Hematopoietic multipotent progenitor cell treated with erythropoietin and hydrocortisone succinate and interleukin-3 and kit ligand, for 4 days (in vitro differentiated cells): ENCODE results near the gene PADI3.

Experiments
- DNase-seq: peaks from one replicate; pipeline ENCODE4 v3.0.0-alpha.2; 2015

The PADI3 gene, protein sequence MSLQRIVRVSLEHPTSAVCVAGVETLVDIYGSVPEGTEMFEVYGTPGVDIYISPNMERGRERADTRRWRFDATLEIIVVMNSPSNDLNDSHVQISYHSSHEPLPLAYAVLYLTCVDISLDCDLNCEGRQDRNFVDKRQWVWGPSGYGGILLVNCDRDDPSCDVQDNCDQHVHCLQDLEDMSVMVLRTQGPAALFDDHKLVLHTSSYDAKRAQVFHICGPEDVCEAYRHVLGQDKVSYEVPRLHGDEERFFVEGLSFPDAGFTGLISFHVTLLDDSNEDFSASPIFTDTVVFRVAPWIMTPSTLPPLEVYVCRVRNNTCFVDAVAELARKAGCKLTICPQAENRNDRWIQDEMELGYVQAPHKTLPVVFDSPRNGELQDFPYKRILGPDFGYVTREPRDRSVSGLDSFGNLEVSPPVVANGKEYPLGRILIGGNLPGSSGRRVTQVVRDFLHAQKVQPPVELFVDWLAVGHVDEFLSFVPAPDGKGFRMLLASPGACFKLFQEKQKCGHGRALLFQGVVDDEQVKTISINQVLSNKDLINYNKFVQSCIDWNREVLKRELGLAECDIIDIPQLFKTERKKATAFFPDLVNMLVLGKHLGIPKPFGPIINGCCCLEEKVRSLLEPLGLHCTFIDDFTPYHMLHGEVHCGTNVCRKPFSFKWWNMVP

DNA sequence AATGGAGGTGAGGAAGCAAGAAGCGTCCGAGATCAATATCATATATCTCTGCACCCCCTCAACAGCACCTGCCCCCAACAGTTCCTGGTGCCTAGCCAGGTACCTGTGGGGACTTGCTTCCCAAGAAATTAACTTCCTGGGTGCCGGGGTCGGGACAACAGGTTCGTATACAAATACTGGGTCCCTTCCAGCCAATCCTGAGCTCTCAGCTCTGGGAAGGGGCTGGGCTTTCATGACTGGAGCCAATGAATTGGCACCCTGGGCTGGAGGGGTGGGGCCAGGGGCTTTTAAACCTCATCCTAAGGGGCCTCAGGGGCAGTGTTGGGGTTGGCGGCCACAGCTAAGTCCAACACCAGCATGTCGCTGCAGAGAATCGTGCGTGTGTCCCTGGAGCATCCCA lies at the start of gene PADI3:
Gene PADI3, plus strand, starts transcription at position 318 of the 400 bp plus-strand sequence. Its CDS starts 40 bp downstream, at position 358.
- DNase-seq, result no peak

DNA sequence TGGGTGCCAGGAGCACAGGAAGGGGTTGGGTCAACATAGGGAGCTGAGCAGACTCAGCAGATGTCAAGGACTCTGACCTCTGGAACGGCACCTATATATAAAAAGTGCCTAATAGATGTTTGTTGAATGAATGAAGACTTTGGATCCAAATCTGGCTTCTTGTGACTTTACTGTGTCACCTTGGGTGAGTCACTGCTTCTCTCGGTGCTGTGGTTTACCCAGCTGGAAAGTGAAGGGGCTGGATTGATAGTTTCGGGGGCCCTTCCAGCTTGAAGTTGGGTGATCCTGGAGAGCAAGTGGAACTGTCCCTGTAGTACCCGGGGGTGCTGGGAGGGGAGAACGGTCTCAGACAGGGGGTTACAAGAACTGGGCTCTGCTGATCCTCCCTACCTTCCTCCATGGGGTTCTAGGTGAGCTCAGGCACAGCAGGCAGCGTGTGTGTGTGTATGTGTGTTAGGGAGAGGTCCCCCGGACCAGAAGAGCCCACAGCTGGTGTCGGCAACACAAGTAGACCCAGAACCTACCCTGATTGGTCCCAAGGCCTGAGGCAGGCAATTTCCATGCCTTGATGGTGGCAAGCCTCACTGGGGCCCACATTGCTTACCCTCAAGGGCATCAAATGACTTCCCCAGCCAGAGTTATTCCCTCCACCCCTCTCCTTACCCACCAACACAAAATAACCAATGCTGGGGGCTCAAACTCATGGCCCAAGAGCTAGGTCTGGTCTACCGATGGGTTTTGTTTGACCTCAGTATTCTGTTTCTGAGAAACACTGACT lies 49.4 kb upstream of the PADI3 start:
- no peak for DNase-seq

DNA sequence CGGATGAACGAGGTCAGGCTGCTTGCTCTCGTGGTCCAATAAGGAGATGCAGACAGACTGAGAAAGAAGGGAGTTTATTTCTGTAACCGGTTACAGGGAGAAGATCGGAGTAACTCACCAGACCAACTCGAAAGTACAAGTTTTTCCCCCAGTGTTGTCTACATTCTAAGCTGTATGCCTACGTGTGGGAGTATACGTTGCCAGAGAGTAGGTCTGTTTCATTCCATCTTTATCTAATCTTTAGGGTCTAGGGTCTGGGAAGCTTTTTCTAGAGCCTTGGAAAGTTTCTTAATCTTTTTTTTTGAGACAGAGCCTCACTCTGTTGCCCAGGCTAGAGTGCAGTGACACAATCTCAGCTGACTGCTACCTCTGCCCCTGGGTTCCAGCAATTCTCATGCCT lies 48.7 kb upstream of the PADI3 start:
- no peak for DNase-seq

DNA sequence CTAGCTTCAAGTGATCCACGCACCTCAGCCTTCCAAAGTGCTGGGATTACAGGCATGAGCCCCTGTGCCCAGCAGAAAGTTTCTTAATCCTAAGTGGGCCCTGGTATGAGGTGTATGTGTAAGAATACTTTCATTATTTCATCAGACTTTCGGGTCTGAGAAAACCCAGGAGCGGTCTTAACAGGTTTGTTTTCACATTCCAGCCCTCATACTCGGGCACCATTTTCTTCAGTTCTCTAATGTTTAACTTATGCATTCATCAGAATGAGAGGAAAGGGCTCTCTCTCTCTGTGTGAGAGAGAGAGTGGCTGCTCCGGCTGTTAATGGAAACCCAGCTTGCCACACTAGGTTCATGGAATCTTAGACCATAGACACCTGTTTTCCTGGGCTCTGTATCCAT lies 48.1 kb upstream of the PADI3 start:
- no peak for DNase-seq

DNA sequence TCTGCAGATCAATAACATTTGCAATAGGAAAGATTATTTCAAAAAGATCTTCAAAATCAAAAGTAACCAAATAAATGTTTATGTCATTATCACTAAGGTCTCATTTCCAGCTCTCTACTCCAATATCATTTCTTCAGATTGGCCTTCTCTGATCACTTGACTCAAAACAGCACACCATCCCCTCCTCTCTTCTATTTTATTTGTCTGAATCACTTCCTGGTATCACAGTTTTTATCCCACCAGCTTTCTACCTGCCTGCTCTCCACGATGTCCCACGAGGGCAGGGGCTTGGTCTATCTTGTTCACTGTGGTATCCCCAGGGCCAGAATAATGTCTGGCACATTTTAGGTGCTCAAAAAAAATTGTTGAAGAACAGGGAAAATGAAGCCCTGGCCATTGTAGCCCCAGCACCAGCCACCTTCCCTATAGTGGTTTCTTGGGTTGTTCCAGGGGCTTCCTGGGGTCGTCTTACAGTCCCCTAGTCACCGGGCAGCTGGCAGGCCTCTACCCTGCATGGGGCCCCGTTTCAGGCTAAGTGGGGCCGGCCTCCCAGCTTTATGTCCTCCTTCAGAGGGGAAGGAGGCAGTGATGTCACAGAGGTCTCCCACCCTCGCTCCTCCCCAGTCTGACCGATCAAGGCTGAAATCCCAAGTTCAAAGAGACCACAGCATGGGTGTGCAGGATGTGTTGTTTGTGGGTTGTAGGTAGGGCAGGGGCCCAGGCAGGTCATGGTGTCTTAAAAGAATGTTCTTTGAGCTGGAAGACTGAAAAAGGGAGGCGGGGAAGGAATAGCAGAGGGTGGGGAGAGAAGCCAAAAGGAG lies 47.5 kb upstream of the PADI3 start:
- no peak for DNase-seq

DNA sequence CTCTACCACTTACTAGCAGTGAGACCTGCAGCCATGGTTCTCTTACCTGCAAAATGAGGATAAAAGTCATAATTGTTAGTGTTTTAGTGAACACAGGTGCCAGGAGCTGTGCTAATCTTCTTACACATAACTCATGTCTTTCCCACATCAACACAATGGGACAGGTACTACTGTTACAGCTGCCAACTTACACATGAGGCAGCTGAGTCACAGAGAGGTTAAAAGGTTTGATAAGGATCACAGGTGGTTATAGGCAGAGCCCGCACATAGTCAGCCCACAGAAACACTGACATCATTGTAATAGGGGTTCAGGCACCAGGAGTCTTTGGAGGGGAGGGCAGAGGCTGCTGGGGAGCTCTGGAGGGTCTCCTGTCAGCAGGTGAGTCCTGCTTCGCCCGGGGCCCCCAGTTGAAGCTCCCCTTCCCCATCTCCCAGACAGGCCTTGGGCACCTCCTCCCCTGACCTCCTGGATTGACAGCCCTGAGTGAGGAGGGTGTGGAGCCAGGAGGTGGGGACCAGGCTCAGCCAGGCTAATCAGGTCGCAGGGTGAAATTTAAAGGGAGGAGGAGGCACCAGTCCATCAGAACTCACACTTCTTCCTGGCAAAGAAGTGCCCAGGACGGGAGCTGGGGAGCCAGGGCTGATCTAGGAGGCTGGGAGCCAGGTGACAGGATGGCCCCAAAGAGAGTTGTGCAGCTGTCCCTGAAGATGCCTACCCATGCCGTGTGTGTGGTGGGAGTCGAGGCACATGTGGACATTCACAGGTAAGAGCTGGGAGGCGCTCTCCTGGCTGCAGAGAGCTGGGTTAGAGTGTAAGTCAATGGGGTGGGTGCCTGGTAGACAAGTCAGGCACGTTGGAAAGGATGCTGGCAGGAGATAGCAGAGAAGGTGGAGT lies 44.1 kb upstream of the PADI3 start, which contains the start of gene PADI1:
Gene PADI1, plus strand, starts transcription at position 583 of the 895 bp plus-strand sequence. Its CDS starts 90 bp downstream, at position 673.
- DNase-seq, result no peak

DNA sequence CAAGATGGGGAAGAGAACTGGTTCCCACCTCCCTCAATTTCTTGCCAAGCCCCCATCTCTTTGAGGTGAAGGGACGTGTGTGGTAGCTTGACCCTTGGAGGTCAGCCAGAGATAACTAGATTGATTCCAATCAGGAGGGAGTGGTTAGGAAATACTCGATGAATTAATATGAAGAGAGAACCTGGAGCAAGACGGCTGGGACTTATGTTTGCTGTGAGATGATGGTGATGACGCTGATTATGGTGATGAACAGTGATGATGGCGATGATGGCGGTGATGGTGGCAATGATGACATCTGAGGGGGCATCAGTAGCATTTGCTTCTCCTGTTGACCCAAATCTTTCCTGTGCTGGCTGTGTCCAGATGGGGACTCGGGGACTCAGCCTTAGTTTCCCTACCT lies 43.2 kb upstream of the PADI3 start:
- no peak for DNase-seq

DNA sequence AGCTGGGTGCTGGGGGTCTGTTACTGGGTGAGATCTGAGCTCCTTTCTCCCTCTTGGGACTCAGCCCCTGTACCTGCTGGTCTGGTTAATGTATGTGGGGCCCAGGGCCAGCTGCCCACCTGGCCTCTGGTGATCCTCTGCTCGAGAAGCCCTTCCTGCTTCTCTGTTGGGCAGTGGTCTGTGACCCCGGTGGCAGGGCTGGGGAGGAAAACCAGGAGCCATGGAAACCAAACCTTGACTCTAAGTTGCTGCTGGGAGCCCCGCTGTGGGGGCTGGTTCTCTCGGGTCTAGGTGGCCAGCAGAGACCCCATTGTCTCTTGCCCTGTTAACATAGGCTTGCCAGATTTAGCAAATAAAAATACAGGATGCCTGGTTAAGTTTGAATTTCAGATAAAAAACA lies 42.7 kb upstream of the PADI3 start:
- DNase-seq, result no peak

DNA sequence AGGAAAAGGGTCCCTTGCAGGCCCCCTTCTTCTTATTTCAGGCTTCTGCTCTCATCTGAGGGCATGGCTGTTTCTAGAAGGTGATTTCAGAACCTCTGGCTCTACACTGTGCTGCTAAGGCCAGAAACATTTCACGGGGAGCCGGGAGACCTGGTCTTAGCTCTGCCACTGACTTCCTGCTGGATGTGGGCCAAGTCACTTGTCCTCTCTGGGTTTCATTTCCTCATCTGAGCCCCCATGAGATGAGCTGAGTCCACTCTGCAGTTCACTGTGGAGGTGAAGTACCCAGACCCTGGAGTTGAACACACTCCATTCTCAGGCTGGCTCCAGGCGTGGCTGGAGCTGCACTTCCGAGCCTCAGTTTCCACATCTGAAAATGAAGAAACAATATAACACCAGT lies 41.9 kb upstream of the PADI3 start:
- DNase-seq, result peak; percentile 74

DNA sequence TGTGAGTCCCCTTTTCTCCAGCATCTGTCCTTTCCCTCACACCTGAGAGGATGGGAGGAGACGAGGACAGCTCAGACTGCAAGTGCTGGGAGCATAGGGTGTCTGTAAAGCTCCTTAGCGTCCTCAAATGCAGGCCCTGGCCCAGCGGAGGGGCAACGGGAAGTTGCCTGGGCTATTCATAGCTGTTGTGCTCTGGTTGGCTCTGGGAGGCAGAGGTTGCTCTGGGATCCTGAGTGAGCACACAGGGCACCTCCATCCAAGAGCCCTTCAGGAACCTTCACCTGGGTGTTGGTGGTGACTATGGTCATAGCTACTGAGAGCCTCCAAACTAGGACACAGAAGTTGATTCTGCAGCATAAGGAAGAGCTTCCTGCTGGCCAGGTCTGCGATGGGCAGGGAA lies 41.4 kb upstream of the PADI3 start:
- DNase-seq, result no peak

DNA sequence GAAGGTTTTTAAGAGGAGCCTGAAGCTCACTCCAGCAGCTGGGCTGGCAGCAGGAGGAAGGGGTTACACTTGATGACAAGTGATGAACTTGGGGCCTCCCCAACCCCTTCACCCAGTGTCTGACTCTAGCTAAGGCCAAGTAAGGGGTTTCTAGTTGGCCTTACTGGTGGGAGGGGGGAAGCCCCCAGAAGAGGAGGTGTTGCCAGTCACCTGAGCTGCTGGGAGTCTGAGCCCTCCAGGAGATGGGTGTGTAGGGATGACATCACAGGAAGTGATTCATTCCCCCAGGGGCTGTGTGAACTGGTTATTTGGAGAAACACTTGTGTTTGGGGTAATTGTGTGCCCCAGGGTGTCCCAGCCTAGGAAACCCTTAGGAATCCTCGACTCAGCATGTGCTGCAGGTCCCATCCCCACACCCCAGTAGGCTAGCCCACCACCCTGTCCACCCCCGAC lies 40.9 kb upstream of the PADI3 start:
- peak; percentile 39 for DNase-seq

DNA sequence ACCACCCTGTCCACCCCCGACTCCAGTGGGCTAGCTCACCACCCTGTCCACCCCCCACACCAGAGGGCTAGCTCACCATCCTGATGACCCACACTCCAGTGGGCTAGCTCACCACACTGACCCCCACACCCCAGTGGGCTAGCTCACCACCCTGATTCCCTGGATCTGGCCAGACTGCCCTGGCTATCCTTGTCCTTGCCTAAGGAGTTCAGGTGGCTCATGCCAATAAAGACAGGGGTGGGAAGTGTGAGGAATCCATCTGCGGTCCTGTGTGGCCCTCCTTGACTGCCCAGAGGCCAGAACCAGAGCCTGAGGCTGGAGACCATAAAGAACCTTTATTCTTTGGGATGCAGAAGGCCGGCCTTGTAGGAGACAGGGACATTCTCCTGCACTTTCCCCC lies 40.4 kb upstream of the PADI3 start:
- no peak for DNase-seq

DNA sequence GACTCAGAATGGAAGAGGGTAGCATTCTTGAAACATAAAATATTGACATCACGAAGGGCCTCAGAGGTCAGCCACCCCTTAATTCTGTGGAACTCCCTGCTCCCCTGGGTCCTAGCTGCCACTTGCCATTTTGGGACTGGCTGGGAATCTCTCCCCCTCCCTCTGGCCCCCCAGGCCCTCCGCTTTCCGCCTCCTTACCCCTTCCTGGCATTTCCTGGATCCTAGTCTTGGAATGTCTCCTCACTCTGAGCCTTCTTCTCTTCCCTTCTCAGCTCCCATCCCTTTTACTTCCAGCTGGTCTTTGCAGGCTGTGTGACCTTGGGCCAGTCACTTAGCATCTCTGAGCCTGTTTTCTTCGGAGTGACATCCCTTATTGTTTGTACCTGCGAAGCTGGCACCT lies 39.5 kb upstream of the PADI3 start:
- DNase-seq, result no peak

DNA sequence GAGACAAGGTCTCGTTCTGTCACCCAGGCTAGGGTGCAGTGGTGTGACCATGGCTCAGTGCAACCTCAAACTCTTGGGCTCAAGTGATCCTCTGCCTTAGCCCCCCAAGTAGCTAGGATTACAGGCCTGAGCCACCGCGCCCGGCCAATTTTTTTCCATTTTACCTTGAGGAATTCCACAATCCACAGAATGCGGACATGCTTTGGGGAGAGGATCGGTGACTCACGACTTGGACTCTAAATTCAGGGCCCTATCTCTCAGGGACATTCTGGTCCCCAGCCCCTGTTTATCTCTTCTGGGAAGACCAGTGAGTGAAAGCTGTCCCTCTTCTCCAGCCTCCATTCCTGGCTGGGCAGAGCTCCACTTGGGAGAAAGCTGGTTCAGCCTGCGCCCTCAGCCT lies 38.7 kb upstream of the PADI3 start:
- DNase-seq, result no peak

DNA sequence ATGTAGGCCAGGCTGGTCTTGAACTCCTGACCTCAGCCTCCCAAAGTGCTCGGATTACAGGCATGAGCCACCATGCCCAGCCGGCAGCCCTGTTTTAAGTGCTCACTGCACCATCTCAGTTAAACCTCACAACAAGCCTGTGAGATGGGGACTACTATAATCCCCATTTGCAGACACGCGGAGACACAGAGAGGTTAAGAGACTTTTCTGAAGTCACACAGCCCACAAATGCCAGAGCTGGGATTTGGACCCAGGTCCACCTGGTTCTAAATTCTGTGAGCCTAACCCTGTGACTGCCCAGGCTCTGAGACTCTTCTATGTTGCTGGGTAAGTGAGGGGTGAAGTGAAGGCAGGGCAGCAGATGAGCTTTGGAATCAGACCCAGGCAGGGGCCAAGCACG lies 37.5 kb upstream of the PADI3 start:
- no peak for DNase-seq

DNA sequence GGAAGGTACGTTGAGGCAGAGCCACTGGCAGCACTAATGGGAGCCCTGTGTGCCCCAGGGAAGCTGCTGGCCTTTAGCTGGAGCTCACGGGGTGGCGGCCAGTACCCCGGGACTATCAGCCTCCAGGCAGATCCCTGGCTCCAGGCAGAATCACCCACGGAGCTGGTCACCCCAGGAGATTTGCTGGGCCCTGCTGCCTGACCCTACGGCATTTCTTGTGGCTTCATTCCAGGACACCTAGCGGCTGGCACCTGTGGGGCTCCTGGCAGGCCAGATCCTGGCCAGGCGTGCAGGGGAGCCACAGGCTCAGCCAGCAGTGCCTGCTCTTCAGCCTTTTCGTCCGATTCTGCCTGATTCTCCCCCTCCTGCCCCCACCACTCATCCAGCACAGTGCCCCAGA lies 36.9 kb upstream of the PADI3 start:
- DNase-seq, result no peak

DNA sequence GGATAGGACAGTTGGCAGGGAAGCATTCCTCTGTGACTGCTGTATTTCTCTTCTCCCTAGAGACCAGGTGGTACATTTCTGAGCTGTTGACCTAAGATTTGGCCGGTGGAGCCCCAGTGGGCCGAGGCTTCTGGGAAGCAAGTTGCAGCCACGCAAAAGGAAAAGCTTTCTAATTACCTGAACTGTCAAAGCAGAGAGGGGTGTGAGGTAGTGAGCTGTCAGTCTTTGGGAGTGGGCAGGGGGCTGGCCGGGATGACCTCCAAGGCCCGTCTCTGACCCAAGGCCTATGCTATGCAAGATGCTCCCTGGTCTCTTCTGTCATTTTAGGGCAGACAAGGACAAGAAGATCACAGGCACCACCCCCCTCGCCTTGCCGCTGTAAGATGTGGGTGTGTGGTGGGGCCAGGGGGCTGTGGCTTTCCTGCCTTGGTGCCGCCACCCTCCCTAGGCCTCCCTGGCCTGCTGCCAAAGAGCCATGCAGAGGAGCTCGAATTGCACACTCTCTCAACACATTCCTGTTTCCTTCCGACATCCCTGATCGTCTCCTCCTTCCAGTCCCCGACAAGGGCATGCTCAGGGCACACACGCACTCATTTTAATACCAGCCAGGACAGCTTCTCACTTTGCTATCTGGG lies 36.3 kb upstream of the PADI3 start:
- peak; percentile 92 for DNase-seq

DNA sequence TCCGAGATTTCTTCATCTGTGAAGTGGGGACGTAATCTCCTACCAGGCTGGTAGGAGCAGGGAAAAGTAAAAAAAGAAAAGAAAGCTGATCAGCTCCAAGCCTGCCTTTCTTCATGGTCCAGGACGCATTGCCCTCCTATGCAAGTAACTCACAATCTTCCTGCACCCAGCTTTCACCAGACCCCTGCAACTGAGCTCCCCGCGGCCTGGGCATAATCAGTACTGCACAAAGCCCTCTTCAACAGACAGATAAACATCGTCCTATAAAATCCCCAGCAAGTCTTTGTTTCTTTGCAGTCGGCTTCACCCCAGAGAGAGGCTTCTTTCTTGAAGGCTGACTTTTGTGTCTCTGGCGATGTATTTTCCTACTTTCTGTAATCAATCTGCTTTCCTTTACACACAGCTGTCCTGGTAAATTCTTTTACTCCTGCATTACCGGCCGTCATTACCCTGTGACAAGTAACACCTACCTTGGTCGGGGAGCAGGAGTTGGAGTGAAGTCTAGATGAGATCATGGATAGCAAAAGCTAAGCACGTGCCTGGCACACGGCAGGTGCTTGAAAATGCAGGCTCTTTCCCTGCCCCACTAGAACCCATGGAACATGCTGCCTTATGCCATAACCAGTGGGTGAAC lies 35.6 kb upstream of the PADI3 start:
- peak; percentile 78 for DNase-seq

DNA sequence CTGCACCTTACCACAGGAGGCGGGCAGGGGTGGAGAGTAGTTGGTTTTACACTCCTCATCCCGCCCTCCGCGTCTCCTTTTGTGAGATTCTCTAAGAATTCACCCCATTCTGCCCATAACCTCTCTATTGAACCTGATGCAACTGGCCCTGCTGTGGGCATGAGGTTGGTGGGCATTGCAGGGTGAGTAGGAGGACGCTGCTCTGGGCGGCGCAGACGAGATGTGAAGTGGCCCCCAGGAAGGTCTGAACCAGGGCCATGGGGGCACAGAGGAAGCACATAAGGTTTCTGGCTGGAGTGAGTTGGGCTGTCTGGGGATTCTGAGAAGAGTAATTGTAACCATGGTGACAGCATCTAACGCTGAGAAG lies 35.1 kb upstream of the PADI3 start:
- DNase-seq, result no peak

DNA sequence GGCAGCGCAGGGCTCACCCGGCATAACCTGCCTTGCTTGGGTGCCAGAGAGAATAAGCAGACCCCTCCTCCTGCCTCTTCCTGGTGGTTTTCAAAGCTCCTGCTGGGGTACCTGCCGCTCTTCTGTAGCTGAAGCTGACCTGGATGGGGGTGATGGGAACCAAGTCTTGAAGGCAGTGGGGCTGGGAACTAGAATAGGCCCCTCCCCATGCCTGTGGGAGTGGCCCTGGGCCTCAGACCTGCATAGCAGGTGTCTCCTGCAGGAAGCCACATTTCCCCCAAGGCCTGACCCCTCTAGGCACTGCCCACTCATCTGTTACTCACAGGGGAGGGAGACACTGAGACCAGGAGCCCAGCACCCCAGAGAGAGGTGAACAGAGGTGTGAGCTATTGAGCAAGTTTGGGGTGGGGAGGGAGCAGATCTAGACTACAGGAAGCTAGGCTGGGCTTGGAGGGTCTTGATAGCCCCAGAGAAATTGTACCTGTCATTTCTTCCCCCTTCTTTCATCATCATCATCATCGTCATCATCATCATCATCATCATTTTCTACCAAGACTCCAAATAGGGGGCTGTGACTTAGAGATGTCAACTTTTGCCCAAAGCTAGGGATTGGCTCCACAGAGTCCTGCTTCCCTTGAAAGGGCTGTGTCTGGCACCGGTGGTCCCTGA lies 33.9 kb upstream of the PADI3 start:
- DNase-seq, result no peak
